ENCODE results near the gene HGS. TPM values are rescaled to one million over a fixed set of nuclear protein-coding genes. Genes with fewer than 3 reads are reported as not detected.

Gene HGS
- total and polyA plus RNA-seq, 2 of the 13 experiments (the other 11 are each of a cell fraction or from before 2014, with no cell fraction given): 73.3 to 78.1 TPM

DNA sequence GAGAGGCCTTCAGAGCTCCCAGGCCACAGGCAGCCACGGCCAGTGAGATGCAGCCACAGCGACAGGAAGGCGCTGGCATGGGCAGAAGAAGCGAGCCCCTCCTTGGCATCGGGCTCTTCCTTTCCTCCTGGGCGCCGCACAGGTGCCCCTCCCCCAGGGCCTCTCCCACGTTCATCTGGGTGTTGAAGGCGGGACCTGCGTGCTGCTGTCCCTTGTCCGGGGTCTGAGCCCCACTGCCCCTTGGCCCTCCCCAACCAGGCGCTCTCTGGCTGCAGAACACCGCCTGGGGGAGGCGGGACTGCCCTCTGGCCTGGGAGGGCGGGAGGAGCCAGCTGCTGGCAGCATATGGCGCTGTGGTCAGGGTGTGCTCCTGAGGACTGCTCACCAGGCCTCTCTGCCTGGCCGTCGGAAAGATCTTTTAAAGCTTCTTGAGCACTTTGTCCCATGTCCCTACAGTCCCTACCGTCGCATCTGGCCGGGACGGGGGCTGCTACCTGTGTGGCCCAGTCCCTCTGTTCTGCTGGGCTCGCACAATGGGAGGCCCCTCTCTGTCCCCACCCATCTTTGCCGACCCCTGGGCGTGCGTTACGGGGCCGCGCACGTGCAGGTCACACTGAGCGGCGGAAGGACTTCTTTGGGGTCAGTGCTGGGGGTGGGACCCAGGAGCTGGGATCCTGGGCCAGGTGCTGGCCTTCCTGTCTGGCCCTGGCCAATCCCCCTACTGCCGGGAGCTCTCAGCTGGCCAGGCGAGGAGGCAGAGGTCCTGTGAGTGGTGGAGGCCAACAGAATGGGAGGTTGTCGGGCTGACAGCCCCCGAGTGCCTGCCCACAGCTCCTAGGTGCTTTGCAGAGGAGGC, 30.0 kb downstream of the HGS start (continued):
- TF ChIP-seq, protein P1, sequence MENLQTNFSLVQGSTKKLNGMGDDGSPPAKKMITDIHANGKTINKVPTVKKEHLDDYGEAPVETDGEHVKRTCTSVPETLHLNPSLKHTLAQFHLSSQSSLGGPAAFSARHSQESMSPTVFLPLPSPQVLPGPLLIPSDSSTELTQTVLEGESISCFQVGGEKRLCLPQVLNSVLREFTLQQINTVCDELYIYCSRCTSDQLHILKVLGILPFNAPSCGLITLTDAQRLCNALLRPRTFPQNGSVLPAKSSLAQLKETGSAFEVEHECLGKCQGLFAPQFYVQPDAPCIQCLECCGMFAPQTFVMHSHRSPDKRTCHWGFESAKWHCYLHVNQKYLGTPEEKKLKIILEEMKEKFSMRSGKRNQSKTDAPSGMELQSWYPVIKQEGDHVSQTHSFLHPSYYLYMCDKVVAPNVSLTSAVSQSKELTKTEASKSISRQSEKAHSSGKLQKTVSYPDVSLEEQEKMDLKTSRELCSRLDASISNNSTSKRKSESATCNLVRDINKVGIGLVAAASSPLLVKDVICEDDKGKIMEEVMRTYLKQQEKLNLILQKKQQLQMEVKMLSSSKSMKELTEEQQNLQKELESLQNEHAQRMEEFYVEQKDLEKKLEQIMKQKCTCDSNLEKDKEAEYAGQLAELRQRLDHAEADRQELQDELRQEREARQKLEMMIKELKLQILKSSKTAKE (CRISPR knock-in tag; IDR thresholded peaks at IDR 0.05; ENCODE audit: borderline replicate concordance): peak; percentile 85
- TF ChIP-seq, protein P2, sequence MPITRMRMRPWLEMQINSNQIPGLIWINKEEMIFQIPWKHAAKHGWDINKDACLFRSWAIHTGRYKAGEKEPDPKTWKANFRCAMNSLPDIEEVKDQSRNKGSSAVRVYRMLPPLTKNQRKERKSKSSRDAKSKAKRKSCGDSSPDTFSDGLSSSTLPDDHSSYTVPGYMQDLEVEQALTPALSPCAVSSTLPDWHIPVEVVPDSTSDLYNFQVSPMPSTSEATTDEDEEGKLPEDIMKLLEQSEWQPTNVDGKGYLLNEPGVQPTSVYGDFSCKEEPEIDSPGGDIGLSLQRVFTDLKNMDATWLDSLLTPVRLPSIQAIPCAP (CRISPR knock-in tag; IDR thresholded peaks at IDR 0.05; ENCODE audit: low read depth): 0 out of 2 replicates have a peak, but pooled peaks have one; percentile 46
- TF ChIP-seq ELF1 (CRISPR knock-in tag; IDR thresholded peaks at IDR 0.05) (no peak; the same call in 1 of the 2 replicates), ZNF441 (CRISPR knock-in tag; IDR thresholded peaks at IDR 0.05; ENCODE audit: borderline replicate concordance) (no peak), TEAD3 (CRISPR knock-in tag; optimal IDR thresholded peaks at IDR 0.05; ENCODE audit: borderline replicate concordance) (no peak), TBL1XR1 (IDR thresholded peaks at IDR 0.05; ENCODE audit: borderline replicate concordance, low read length, partially characterized antibody) (no peak), NFIC (IDR thresholded peaks at IDR 0.05; ENCODE audit: low read length) (no peak), MEF2D (CRISPR knock-in tag; IDR thresholded peaks at IDR 0.05) (peak; percentile 85), ETV6 (CRISPR knock-in tag; conservative IDR thresholded peaks at IDR 0.05) (no peak; the same call in 1 of the 2 replicates), NRL (CRISPR knock-in tag; IDR thresholded peaks at IDR 0.05; ENCODE audit: borderline replicate concordance) (peak; percentile 90; the same call in 1 of the 2 replicates), SRSF4 (IDR thresholded peaks at IDR 0.05; ENCODE audit: low read depth, low read length, poor library complexity, severe bottlenecking) (no peak), FOXP1 (IDR thresholded peaks at IDR 0.05) (no peak), FOXP1 (CRISPR knock-in tag; IDR thresholded peaks at IDR 0.05) (no peak), NCOA1 (CRISPR knock-in tag; IDR thresholded peaks at IDR 0.05) (0 out of 2 replicates have a peak, but pooled peaks have one; percentile 16), ZNF850 (CRISPR knock-in tag; conservative IDR thresholded peaks at IDR 0.05) (no peak), ZNF589 (CRISPR knock-in tag; conservative IDR thresholded peaks at IDR 0.05) (peak; percentile 96), POLR2AphosphoS5 (IDR thresholded peaks at IDR 0.05; ENCODE audit: low read depth, low read length) (peak; percentile 62), NFIB (CRISPR knock-in tag; IDR thresholded peaks at IDR 0.05; ENCODE audit: borderline replicate concordance) (no peak), ZNF775 (CRISPR knock-in tag; IDR thresholded peaks at IDR 0.05; ENCODE audit: borderline replicate concordance) (no peak), PAX8 (CRISPR knock-in tag; IDR thresholded peaks at IDR 0.05; ENCODE audit: borderline replicate concordance) (peak; percentile 99), ZNF530 (CRISPR knock-in tag; IDR thresholded peaks at IDR 0.05; ENCODE audit: low read depth) (no peak)
- TF ChIP-seq, protein P3, sequence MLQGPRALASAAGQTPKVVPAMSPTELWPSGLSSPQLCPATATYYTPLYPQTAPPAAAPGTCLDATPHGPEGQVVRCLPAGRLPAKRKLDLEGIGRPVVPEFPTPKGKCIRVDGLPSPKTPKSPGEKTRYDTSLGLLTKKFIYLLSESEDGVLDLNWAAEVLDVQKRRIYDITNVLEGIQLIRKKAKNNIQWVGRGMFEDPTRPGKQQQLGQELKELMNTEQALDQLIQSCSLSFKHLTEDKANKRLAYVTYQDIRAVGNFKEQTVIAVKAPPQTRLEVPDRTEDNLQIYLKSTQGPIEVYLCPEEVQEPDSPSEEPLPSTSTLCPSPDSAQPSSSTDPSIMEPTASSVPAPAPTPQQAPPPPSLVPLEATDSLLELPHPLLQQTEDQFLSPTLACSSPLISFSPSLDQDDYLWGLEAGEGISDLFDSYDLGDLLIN (CRISPR knock-in tag; IDR thresholded peaks at IDR 0.05; ENCODE audit: borderline replicate concordance): peak; percentile 46; the same call in 1 of the 2 replicates
- TF ChIP-seq, protein P4, sequence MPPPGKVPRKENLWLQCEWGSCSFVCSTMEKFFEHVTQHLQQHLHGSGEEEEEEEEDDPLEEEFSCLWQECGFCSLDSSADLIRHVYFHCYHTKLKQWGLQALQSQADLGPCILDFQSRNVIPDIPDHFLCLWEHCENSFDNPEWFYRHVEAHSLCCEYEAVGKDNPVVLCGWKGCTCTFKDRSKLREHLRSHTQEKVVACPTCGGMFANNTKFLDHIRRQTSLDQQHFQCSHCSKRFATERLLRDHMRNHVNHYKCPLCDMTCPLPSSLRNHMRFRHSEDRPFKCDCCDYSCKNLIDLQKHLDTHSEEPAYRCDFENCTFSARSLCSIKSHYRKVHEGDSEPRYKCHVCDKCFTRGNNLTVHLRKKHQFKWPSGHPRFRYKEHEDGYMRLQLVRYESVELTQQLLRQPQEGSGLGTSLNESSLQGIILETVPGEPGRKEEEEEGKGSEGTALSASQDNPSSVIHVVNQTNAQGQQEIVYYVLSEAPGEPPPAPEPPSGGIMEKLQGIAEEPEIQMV (CRISPR knock-in tag; IDR thresholded peaks at IDR 0.05; ENCODE audit: low read depth): peak; percentile 55; the same call in 1 of the 2 replicates
- TF ChIP-seq, protein P5, sequence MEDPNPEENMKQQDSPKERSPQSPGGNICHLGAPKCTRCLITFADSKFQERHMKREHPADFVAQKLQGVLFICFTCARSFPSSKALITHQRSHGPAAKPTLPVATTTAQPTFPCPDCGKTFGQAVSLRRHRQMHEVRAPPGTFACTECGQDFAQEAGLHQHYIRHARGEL (CRISPR knock-in tag; IDR thresholded peaks at IDR 0.05): peak; percentile 66; the same call in 1 of the 2 replicates
